ENCODE data around the gene FKBP4.

GRCh38 chr12:2765608-2766007 lies 29.2 kb upstream of the FKBP4 start:
- TF ChIP-seq POLR2A (conservative IDR thresholded peaks at IDR 0.05) (no peak), SIRT6 (IDR thresholded peaks at IDR 0.05; ENCODE audit: low read depth, low read length) (no peak), HCFC1 (IDR thresholded peaks at IDR 0.05; ENCODE audit: low read depth, low read length) (no peak), ZNF274 (IDR thresholded peaks at IDR 0.05; ENCODE audit: borderline replicate concordance, low read depth, low read length) (no peak)
